RWPE2 (cell line): Measurements from ENCODE around the gene CHN2.

Source experiments
- ATAC-seq: fragments of 200-7000 bp; cut with Tn5 transposase; 3 replicates; pipeline ENCODE4 v1.9.1; 2021; ENCODE audit warnings: low read depth
- DNase-seq: peaks from one replicate; pipeline ENCODE4 v3.0.0-alpha.2; 2020; ENCODE audit warnings: low spot score
- H3K27ac ChIP-seq: fragments of 450-650 bp; 2 replicates; pipeline ENCODE4 v1.5.1; 2017; ENCODE audit warnings: mild to moderate bottlenecking; ENCODE audit not compliant: poor library complexity, severe bottlenecking
- H3K27me3 ChIP-seq: fragments of 250-450 bp; sonication (Bioruptor Pico); 2 replicates; pipeline ENCODE4 v1.5.1; 2021; ENCODE audit warnings: mild to moderate bottlenecking, moderate library complexity; ENCODE audit not compliant: insufficient read depth, poor library complexity, severe bottlenecking
- H3K36me3 ChIP-seq: fragments of 250-450 bp; sonication (Bioruptor Pico); 2 replicates; pipeline ENCODE4 v1.5.1; 2020; ENCODE audit warnings: low read depth, mild to moderate bottlenecking, moderate library complexity
- H3K4me1 ChIP-seq: fragments of 250-450 bp; sonication (Bioruptor Pico); 2 replicates; pipeline ENCODE4 v1.5.1; 2021; ENCODE audit warnings: mild to moderate bottlenecking, moderate library complexity; ENCODE audit not compliant: insufficient read depth, poor library complexity, severe bottlenecking
- H3K4me3 ChIP-seq: fragments of 250-450 bp; sonication (Bioruptor Pico); 2 replicates; pipeline ENCODE4 v1.5.1; 2021; ENCODE audit warnings: mild to moderate bottlenecking, moderate library complexity; ENCODE audit not compliant: severe bottlenecking
- H3K9me3 ChIP-seq: fragments of 250-450 bp; sonication (Bioruptor Pico); 2 replicates; pipeline ENCODE4 v1.5.1; 2021; ENCODE audit warnings: mild to moderate bottlenecking, moderate library complexity; ENCODE audit not compliant: severe bottlenecking
- CTCF ChIP-seq: fragments of 450-650 bp; IDR thresholded peaks from one replicate; pipeline ENCODE4 v1.5.1; 2017; ENCODE audit warnings: mild to moderate bottlenecking, moderate library complexity; ENCODE audit not compliant: poor library complexity, severe bottlenecking

The CHN2 gene

GRCh38 chr7:29184599-29184998 is 10.0 kb upstream of the CHN2 start:
- no peak overlapping the region for H3K27ac ChIP-seq
- no peaks in the 10 kb centered on the region for H3K36me3 ChIP-seq
- no peaks in the 10 kb centered on the region for H3K4me1 ChIP-seq
- H3K9me3 ChIP-seq: no peaks in the 10 kb centered on the region
- no peak for TF ChIP-seq CTCF
- DNase-seq: no peak
- no peaks in the 10 kb centered on the region for H3K27me3 ChIP-seq
- H3K4me3 ChIP-seq: no peak overlapping the region
- ATAC-seq: no peak

- no peak for TF ChIP-seq CTCF
- no peak overlapping the region for H3K4me3 ChIP-seq
- H3K27ac ChIP-seq: no peak overlapping the region
- no peaks in the 10 kb centered on the region for H3K9me3 ChIP-seq
- ATAC-seq (no peak), DNase-seq (no peak)
- no peaks in the 10 kb centered on the region for H3K27me3 ChIP-seq
- no peaks in the 10 kb centered on the region for H3K36me3 ChIP-seq
- H3K4me1 ChIP-seq: peaks cover 3% of the 10 kb centered on the region
Measured at GRCh38 chr7:29185613-29186012, 9.0 kb upstream of the CHN2 start.

- H3K27ac ChIP-seq: no peak overlapping the region
- no peaks in the 10 kb centered on the region for H3K9me3 ChIP-seq
- H3K4me1 ChIP-seq: peaks cover 3% of the 10 kb centered on the region
- DNase-seq: peak; percentile 57
- H3K4me3 ChIP-seq: no peak overlapping the region
- peak; percentile 73 for ATAC-seq
- no peaks in the 10 kb centered on the region for H3K27me3 ChIP-seq
- TF ChIP-seq CTCF: peak; percentile 92
- no peaks in the 10 kb centered on the region for H3K36me3 ChIP-seq
Measured at GRCh38 chr7:29189743-29190201, 4.8 kb upstream of the CHN2 start.

GRCh38 chr7:29190349-29191045 is 4.1 kb upstream of the CHN2 start:
- no peak overlapping the region for H3K4me3 ChIP-seq
- DNase-seq (no peak), ATAC-seq (no peak; the same call in 2 of the 3 replicates)
- H3K36me3 ChIP-seq: no peaks in the 10 kb centered on the region
- no peaks in the 10 kb centered on the region for H3K9me3 ChIP-seq
- no peak for TF ChIP-seq CTCF
- peaks cover under 1% of the 10 kb centered on the region for H3K27me3 ChIP-seq
- no peak overlapping the region for H3K27ac ChIP-seq
- H3K4me1 ChIP-seq: peaks cover 4% of the 10 kb centered on the region

GRCh38 chr7:29192323-29192722 is 2.3 kb upstream of the CHN2 start:
- DNase-seq (no peak), ATAC-seq (no peak)
- TF ChIP-seq CTCF: no peak
- Histone ChIP-seq H3K27ac (no peak overlapping the region), H3K9me3 (no peaks in the 10 kb centered on the region), H3K4me1 (peaks cover 7% of the 10 kb centered on the region), H3K27me3 (peaks cover 6% of the 10 kb centered on the region), H3K4me3 (no peak overlapping the region), H3K36me3 (no peaks in the 10 kb centered on the region)
